DMS153 treated with DMSO at 0.1 percent for 48 hours (cell line): Measurements from ENCODE around the gene DNAL1.
"Not testable (repeated sequence)": the region's sequence is repeated elsewhere in the genome, so short reads cannot be mapped to it uniquely, and the experiment has no call there.

ENCODE experiments used
- DNase-seq: peaks from one replicate; lab custom pipeline; 2025; ENCODE audit not compliant: unreplicated experiment; lab: John Stamatoyannopoulos, UW

Gene DNAL1

GRCh38 chr14:73637830-73638229 is 7.0 kb upstream of the DNAL1 start:
- no peak for DNase-seq

GRCh38 chr14:73640796-73641365 is 3.9 kb upstream of the DNAL1 start:
- DNase-seq, result no peak

GRCh38 chr14:73645248-73645610 is 443 bp downstream of the DNAL1 start:
- DNase-seq, result no peak

- no peak for DNase-seq
These were observed 6.2 kb downstream of the DNAL1 start for GRCh38 chr14:73651005-73651404.

GRCh38 chr14:73655851-73656250 is 11.1 kb downstream of the DNAL1 start:
- DNase-seq, result no peak

GRCh38 chr14:73659202-73659601 is 14.4 kb downstream of the DNAL1 start:
- DNase-seq, result not testable (repeated sequence)

- DNase-seq, result no peak
These were observed 15.7 kb downstream of the DNAL1 start for GRCh38 chr14:73660511-73660910.

GRCh38 chr14:73661872-73662271 is 17.1 kb downstream of the DNAL1 start:
- DNase-seq, result no peak

GRCh38 chr14:73662487-73662943 is 17.7 kb downstream of the DNAL1 start:
- no peak for DNase-seq

GRCh38 chr14:73663548-73664212 is 18.9 kb downstream of the DNAL1 start:
- DNase-seq, result no peak

- DNase-seq, result no peak
These were observed 20.3 kb downstream of the DNAL1 start for GRCh38 chr14:73665130-73665529.

GRCh38 chr14:73666583-73666982 is 21.8 kb downstream of the DNAL1 start:
- DNase-seq, result no peak

- no peak for DNase-seq
These were observed 23.1 kb downstream of the DNAL1 start for GRCh38 chr14:73667854-73668253.

- no peak for DNase-seq
These were observed 30.2 kb downstream of the DNAL1 start for GRCh38 chr14:73674986-73675385.

GRCh38 chr14:73678698-73679097 is 33.9 kb downstream of the DNAL1 start:
- DNase-seq, result no peak

GRCh38 chr14:73680821-73681220 is 36.0 kb downstream of the DNAL1 start:
- no peak for DNase-seq

GRCh38 chr14:73684627-73685026 is 39.8 kb downstream of the DNAL1 start:
- DNase-seq, result no peak

GRCh38 chr14:73685328-73685727 is 40.5 kb downstream of the DNAL1 start:
- no peak for DNase-seq

GRCh38 chr14:73686901-73687300 is 42.1 kb downstream of the DNAL1 start:
- no peak for DNase-seq

GRCh38 chr14:73694083-73694482 is 49.3 kb downstream of the DNAL1 start:
- no peak for DNase-seq

GRCh38 chr14:73695082-73695481 is 50.3 kb downstream of the DNAL1 start:
- DNase-seq, result no peak

- DNase-seq, result no peak
These were observed 51.2 kb downstream of the DNAL1 start for GRCh38 chr14:73695997-73696396.
